Adrenal gland (tissue), 5 donors: ENCODE results near the gene ALDH5A1.

Experiments
- CTCF ChIP-seq, 6 experiments: fragments of 450-650 bp in 4 of 6; fragments of 200-600 bp in 2 of 6; sonication (generic) in 1 of 6; IDR thresholded peaks; 1 replicate in 5 of 6; 2 replicates in 1 of 6; pipeline versions ENCODE4 v1.5.1 to v1.8.0; 2016 to 2021; ENCODE audit warnings: antibody characterized with exemption in 6 of 6, mild to moderate bottlenecking in 2 of 6, moderate library complexity in 1 of 6
- POLR2A ChIP-seq, 2 donors: fragments of 450-650 bp; IDR thresholded peaks; one replicate each; pipeline ENCODE4 v1.6.1; 2017; ENCODE audit warnings: antibody characterized with exemption in 2 of 2, mild to moderate bottlenecking in 2 of 2, moderate library complexity in 1 of 2
- donor health status: DM: no; HTN: no; CAD: no.

- TF ChIP-seq CTCF (IDR thresholded peaks at IDR 0.05) (no peak), POLR2A (IDR thresholded peaks at IDR 0.05) (no peak)
Measured at GRCh38 chr6:24569811-24570210, 75.0 kb downstream of the ALDH5A1 start.
